NCI-H2171 (cell line): ENCODE measurements around the gene GSTA5.
"Not testable (repeated sequence)": the region's sequence is repeated elsewhere in the genome, so short reads cannot be mapped to it uniquely, and the experiment has no call there.

Experiments used
- DNase-seq: peaks from one replicate; lab custom pipeline; 2025; lab: John Stamatoyannopoulos, UW

The GSTA5 gene

GRCh38 chr6:52834481-52834880 is 6.1 kb downstream of the GSTA5 start:
- DNase-seq: no peak

- not testable (repeated sequence) for DNase-seq
Observed at GRCh38 chr6:52830869-52831268, 9.7 kb downstream of the GSTA5 start.

GRCh38 chr6:52829046-52829817 is 11.4 kb downstream of the GSTA5 start:
- DNase-seq: no peak

GRCh38 chr6:52828621-52829020 is 12.0 kb downstream of the GSTA5 start:
- not testable (repeated sequence) for DNase-seq

- DNase-seq: not testable (repeated sequence)
Observed at GRCh38 chr6:52827073-52827783, 13.4 kb downstream of the GSTA5 start.

GRCh38 chr6:52826513-52826912 is 14.1 kb downstream of the GSTA5 start:
- DNase-seq: no peak

- not testable (repeated sequence) for DNase-seq
Observed at GRCh38 chr6:52825900-52826459, 14.6 kb downstream of the GSTA5 start.

- not testable (repeated sequence) for DNase-seq
Observed at GRCh38 chr6:52825270-52825793, 15.3 kb downstream of the GSTA5 start.

GRCh38 chr6:52821842-52822241 is 18.8 kb downstream of the GSTA5 start:
- DNase-seq: no peak

GRCh38 chr6:52820198-52820597 is 20.4 kb downstream of the GSTA5 start:
- DNase-seq: no peak

GRCh38 chr6:52815167-52816092 is 25.2 kb downstream of the GSTA5 start:
- peak; percentile 1 for DNase-seq

GRCh38 chr6:52814545-52814944 is 26.1 kb downstream of the GSTA5 start:
- DNase-seq: not testable (repeated sequence)

- not testable (repeated sequence) for DNase-seq
Observed at GRCh38 chr6:52809777-52810176, 30.8 kb downstream of the GSTA5 start.

GRCh38 chr6:52808660-52809059 is 32.0 kb downstream of the GSTA5 start:
- DNase-seq: no peak

- not testable (repeated sequence) for DNase-seq
Observed at GRCh38 chr6:52803668-52804255, 36.9 kb downstream of the GSTA5 start, which contains the start of gene GSTA1. TSS of gene GSTA1 (minus strand) at chr6:52803816. CDS start at chr6:52799267, 4,549 bp downstream.

GRCh38 chr6:52802806-52803205 is 37.8 kb downstream of the GSTA5 start:
- DNase-seq: no peak

GRCh38 chr6:52801188-52801841 is 39.3 kb downstream of the GSTA5 start:
- DNase-seq: no peak

GRCh38 chr6:52799272-52799671 is 41.3 kb downstream of the GSTA5 start:
- DNase-seq: not testable (repeated sequence)

GRCh38 chr6:52794366-52794765 is 46.2 kb downstream of the GSTA5 start:
- DNase-seq: not testable (repeated sequence)

GRCh38 chr6:52790861-52791260 is 49.8 kb downstream of the GSTA5 start:
- DNase-seq: no peak
